SU-DHL-6 (cell line): ENCODE results near the gene TAF6L.

Experiments
- CTCF ChIP-seq: fragments of 200-600 bp; sonication (generic); IDR thresholded peaks from one replicate; pipeline ENCODE4 v1.5.1; 2017; ENCODE audit warnings: antibody characterized with exemption, mild to moderate bottlenecking, low read length, moderate library complexity; ENCODE audit not compliant: insufficient read depth, poor library complexity, severe bottlenecking
- EZH2phosphoT487 ChIP-seq: fragments of 200-600 bp; sonication (generic), shearing (Covaris generic); conservative IDR thresholded peaks from 2 replicates; pipeline ENCODE4 v1.6.1; 2018; ENCODE audit warnings: mild to moderate bottlenecking, antibody characterized with exemption, low read length, moderate library complexity, mixed read lengths

GRCh38 chr11:62725646-62726045, 45.5 kb upstream of the TAF6L start:
- TF ChIP-seq CTCF, result no peak
- TF ChIP-seq EZH2phosphoT487, result no peak
